ENCODE results near the gene ZCCHC12.

GRCh38 chrX:118824173-118824730, 628 bp downstream of the ZCCHC12 start:
- no peak for TF ChIP-seq POLR2A (IDR thresholded peaks at IDR 0.05)
- TF ChIP-seq CTCF (IDR thresholded peaks at IDR 0.05), result no peak
- no peak for TF ChIP-seq POLR2AphosphoS5 (IDR thresholded peaks at IDR 0.05)
